Endometrial microvascular endothelial cells (primary cell): Measurements from ENCODE around the gene HLA-A. TPM values are rescaled to one million over a fixed set of nuclear protein-coding genes. Genes with fewer than 3 reads are reported as not detected.

Experiments
- in situ Hi-C: cut with HindIII; loops from 2 replicates; pipeline ENCODE4 v1.10.0; 2017; ENCODE audit warnings: low sequenced_read_pairs, low pct_unique_long_range_greater_than_20kb; ENCODE audit errors: inconsistent ontology term
- total RNA-seq: library from RNA; depleted of rRNA; stranded (reverse); fragments of >200 nt; gene quantifications from one replicate; pipeline ENCODE4 v1.2.3, GENCODE V29; 2015; ENCODE audit errors: inconsistent ontology term

HLA-A gene
- total RNA-seq = 723 TPM

- in situ Hi-C loops = no loop called here
These were observed at the start of gene HLA-A for GRCh38 chr6:29942275-29943052. TSS of gene HLA-A (plus strand) at chr6:29942532. CDS start at chr6:29942554, 22 bp downstream.

- in situ Hi-C loops = no loop called here
These were observed 49.6 kb upstream of the HLA-A start for GRCh38 chr6:29892696-29893095.

GRCh38 chr6:29899281-29899680, 43.1 kb upstream of the HLA-A start:
- in situ Hi-C loops = no loop called here

- in situ Hi-C loops = no loop called here
These were observed 37.0 kb upstream of the HLA-A start for GRCh38 chr6:29905286-29905685.

GRCh38 chr6:29907637-29908340, 34.5 kb upstream of the HLA-A start:
- in situ Hi-C loops = no loop called here

GRCh38 chr6:29908341-29908662, 34.0 kb upstream of the HLA-A start:
- in situ Hi-C loops = no loop called here

GRCh38 chr6:29908710-29909109, 33.6 kb upstream of the HLA-A start:
- in situ Hi-C loops = no loop called here

- in situ Hi-C loops = no loop called here
These were observed 32.3 kb upstream of the HLA-A start for GRCh38 chr6:29909985-29910384.

GRCh38 chr6:29912840-29913239, 29.5 kb upstream of the HLA-A start:
- in situ Hi-C loops = no loop called here

- in situ Hi-C loops = no loop called here
These were observed 25.6 kb upstream of the HLA-A start for GRCh38 chr6:29916741-29917140.

- in situ Hi-C loops = no loop called here
These were observed 24.5 kb upstream of the HLA-A start for GRCh38 chr6:29917857-29918256.

GRCh38 chr6:29919506-29920445, 22.6 kb upstream of the HLA-A start:
- in situ Hi-C loops = no loop called here

- in situ Hi-C loops = no loop called here
These were observed 18.0 kb upstream of the HLA-A start for GRCh38 chr6:29924287-29924686.

GRCh38 chr6:29924731-29925130, 17.6 kb upstream of the HLA-A start:
- in situ Hi-C loops = no loop called here

- in situ Hi-C loops = no loop called here
These were observed 17.0 kb upstream of the HLA-A start for GRCh38 chr6:29925321-29925720.

- in situ Hi-C loops = no loop called here
These were observed 16.5 kb upstream of the HLA-A start for GRCh38 chr6:29925727-29926412.

- in situ Hi-C loops = no loop called here
These were observed 15.7 kb upstream of the HLA-A start for GRCh38 chr6:29926413-29927274.

GRCh38 chr6:29927275-29927569, 15.1 kb upstream of the HLA-A start:
- in situ Hi-C loops = no loop called here
